Stimulated activated CD8-positive, alpha-beta memory T cell treated with anti-CD3 and anti-CD28 coated beads, Interleukin-7, amount 100 ng/mL, for 48 hours (primary cell): Measurements from ENCODE around the gene GGN.

Experiments
- DNase-seq, 2 donors: peaks; one replicate each; pipeline ENCODE4 v3.0.0-alpha.2; 2020; ENCODE audit warnings: low read depth in 1 of 2; ENCODE audit errors: extremely low read depth in 1 of 2

GGN gene

DNA sequence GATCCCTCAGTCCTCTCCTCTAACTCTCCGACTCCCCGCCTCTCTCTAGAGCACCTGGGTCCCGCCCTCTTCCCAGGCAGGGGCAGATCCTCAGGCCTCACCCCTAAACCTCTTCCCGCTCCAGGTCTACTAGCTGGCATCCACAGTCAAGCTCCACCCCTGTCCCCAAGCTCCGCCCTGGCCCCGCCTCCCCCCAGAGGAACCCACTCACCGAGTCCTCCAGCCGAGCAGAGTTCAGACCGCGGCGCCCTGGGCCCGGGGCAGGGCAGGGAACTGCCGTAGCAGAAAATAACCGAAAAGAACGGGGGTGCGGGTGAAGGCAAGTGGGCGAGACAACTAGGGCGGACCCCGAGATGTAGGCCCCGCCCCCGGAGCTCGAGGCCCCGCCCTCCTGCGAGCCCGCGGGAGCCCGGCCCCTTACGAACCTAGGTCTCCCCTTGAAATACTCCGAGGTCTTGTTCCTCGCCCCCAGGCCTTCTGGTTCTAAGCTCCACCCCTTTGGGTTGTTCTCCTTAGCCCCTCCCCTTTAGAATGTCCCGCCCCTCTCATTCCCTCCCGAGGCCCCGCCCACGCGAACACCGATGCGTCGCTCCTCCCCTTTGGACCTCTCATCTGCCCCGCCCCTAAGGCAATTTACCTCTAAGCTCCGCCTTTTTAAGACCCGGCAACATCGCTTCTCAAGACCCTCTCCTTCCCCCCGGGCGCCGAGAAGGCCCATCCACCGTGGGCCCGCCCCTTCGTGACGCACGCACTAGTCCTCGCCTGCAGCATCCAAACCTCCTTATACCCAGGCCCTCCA is at the start of gene GGN:
GGN (minus strand) TSS at position 485 of the 799 bp plus-strand sequence. CDS start 773 bp downstream, outside the sequence.
- DNase-seq, result peak; percentile 46 to 83

- no peak for DNase-seq
Observed at GRCh38 chr19:38437295-38437694, 49.5 kb upstream of the GGN start.

DNA sequence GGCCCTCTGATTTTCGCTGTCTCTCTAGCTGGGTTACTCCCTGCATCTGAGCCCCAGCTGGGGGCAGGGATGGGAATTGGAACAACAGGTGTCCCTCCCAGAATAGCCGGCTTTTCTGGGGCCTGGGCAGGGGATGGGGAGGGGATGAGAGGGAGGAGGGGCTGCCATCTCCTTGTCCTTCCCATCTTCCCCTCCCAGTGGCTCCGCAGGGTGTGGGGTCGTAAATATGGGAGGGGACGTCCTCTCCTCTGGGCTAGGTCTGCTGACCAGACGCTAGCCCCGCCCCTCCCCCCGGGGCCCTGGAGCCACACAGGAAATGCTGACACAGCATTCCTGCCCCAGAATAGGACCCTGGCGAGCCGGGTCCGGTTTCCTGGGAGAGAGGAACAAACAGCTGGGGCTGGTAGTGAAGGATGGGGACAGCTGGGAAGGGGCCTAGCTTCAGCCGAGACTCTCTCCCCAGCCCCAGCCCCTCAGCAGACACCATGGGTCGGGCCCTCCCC is 46.8 kb upstream of the GGN start:
- no peak for DNase-seq

DNA sequence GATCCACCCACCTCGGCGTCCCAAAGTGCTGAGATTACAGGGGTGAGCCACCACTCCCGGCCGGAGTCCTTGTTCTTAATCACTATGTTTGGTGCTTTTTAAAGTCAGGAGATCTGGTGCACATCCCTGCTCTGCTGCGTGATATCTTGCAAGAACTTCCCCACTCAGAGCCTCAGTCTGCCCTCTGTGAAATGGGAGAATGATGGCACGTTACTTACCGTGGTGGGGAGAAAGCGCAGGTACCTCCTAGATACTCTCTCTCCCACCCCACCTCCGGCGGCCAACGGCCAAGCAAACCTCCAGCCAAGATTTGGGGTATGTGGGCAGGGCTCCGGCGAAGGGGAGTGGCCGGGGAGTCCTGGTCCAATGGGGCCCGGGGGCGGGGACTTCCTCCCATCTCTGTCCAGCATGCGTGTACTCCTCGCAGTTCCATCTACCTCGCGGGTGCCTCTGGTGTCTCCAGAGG is 45.5 kb upstream of the GGN start, which contains the start of gene RYR1:
RYR1 (plus strand) TSS at position 424 of the 466 bp plus-strand sequence. CDS start 139 bp downstream, outside the sequence.
- peak; percentile 30 to 48 for DNase-seq

- DNase-seq, result no peak
Observed at GRCh38 chr19:38430931-38431330, 43.1 kb upstream of the GGN start.

DNA sequence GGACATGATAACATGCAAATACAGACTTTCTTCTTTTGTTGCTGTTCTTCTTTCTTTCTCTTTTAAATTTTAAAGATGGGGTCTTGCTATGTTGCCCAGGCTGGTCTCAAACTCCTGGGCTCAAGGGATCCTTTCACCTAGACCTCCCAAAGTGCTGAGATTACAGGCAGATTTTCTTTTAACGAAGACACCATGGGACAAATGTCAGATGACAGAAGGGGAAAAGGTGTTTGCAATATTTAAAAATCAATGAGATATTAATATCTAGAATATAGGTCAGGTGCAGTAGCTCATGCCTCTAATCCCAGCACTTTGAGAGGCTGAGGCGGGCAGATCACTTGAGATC is 42.0 kb upstream of the GGN start:
- DNase-seq, result no peak

- peak in 1 of 2 donors; percentile 25 for DNase-seq
Observed at GRCh38 chr19:38429055-38429810, 41.4 kb upstream of the GGN start.

GRCh38 chr19:38427035-38427677 is 39.3 kb upstream of the GGN start:
- DNase-seq, result peak in 1 of 2 donors; percentile 50

DNA sequence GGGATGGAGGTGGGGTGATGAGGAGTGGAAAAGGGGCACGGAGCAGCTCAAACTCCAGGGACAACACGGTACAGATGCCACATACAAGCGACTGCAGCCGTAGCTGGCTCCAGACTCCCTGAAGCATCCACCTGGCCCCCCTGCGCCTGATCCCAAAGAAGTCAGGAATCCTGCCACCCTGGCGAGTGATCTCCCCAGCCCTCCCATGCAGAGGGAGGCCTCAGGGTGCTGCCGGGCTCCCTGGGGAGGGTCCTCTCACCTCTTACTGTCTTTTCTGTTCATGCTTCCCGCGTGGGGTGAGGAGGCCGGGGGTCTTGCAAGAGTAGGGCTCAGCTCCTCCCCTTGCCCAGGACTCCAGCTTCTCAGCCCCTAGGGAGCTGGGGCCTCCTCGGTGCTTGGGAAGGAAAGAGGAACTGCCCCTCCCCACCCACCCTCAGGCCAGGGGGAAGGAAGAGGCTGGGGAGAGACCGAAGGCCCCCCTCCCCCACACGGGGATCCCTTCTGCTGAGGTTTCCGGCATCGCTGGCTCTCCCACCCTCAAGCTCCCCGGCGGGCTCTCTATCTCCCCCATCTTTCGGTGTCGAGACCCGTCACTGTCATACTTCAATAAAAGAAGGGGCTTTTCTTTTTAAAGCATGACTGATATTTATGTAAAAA is 38.1 kb upstream of the GGN start, which contains the start of gene RASGRP4:
RASGRP4 (minus strand) TSS at position 410 of the 657 bp plus-strand sequence; CDS start at position 282, 128 bp downstream.
- DNase-seq, result peak in 1 of 2 donors; percentile 42

- DNase-seq, result no peak
Observed at GRCh38 chr19:38425222-38425809, 37.5 kb upstream of the GGN start.

DNA sequence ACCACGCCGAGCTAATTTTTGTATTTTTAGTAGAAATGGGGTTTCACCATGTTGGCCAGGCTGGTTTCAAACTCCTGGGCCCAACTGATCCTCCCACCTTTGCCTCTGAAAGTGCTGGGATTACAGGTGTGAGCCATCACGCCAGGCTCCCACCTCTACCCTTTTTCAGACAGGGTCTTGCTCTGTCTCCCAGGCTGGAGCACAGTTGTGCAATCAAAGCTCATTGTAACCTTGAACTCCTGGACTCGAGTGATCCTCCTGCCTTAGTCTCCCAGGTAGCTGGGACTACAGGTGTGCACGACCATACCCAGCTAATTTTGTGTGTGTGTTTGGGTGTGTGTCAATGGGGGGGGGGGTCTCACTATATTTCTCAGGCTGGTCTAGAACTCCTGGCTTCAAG is 36.4 kb upstream of the GGN start:
- no peak for DNase-seq

DNA sequence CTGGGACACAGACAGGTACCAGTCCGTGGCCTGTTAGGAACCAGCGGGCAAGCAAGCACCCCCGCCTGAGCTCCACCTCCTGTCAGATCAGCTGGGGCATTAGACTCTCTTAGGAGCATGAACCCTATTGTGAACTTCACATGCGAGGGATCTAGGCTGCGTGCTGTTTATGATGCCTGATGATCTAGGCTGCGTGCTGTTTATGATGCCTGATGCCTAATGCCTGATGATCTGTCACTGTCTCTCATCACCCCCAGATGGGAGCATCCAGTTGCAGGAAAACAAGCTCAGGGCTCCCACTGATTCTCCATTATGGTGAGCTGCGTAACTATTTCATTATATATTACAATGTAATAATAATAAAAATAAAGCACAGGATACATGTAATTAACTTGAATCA is 34.6 kb upstream of the GGN start:
- no peak for DNase-seq

DNA sequence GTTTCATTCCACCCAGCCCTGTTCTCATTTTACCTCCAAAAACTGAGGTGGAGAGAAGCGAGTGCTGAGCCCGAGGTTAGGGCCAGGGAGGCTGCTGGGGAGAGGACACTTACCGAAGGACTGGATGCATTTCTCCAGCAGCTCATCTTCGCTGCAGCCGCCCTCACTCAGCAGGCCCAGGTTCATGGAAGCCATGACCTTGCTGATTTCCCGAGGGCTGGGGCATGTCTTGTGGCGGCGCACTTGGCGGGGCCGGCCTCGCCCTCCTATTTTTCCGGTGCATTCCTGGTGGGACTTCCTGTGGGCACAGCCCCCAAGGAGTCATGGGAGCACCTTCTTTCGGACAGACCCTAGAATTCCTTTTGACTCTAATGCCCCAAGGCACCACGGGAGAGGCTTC is 34.0 kb upstream of the GGN start:
- DNase-seq, result no peak

GRCh38 chr19:38420935-38421334 is 33.1 kb upstream of the GGN start:
- DNase-seq, result no peak

GRCh38 chr19:38417544-38418506 is 30.0 kb upstream of the GGN start:
- DNase-seq, result peak in 1 of 2 donors; percentile 55

DNA sequence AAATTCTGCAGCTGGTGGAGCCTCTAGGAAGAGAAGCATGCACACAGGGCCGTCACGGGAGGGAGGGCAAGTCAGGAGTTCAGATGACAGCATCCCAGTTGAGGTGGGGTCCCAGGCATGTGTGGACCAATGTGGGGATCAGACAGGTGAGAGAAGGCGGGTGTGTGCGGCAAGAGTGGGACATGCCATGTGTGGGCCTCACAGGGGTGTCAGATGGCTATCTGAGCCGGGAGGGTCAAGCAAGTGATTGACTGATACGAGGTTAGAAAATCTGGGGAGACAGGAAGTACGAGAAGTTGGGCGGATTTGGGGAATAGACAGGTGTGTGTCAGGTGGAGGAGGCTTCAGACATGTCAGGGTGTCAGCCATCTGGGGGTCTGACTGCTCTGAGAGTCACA is 29.3 kb upstream of the GGN start:
- no peak for DNase-seq

DNA sequence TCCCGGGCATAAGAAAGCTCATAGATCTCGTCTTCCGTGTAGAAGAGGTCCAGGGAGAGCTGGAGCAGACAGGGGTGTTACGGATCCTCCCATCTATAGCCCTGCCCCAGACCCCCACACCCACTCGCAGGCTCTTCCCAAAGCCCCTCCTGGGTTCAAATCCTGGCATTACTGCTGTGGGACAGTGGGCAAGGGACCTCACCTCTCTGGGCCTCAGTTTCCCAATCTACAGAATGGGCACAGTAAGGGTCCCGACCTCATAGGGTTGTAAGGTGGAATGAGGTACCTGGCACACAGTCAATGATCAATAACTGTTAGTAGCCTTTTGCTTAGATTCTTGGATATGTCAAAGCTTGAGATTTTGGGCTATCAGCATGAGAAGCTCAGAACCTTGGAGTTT is 25.6 kb upstream of the GGN start:
- DNase-seq, result no peak

GRCh38 chr19:38412961-38413360 is 25.1 kb upstream of the GGN start:
- no peak for DNase-seq

DNA sequence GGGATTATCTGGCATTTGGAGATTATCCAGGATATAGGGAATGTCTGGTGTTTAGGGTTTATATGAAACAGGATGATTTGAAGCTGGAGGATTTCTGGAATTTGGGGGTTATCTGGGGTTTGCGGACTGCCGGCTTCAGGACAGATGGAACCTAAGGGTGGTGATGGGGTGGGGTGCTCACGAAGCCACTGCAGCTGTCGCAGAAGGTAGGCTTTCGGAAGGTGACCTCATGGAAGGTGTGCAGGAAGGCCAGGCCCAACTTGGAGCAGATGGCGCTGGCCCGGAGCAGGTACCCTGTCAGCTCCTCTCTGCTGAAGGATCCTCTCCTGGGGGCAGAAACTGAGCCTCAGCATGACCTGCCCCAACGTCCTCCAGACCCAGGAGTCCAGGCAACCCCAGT is 24.7 kb upstream of the GGN start:
- no peak for DNase-seq
